D721Med (cell line): ENCODE results near the gene RAPGEF6.

ENCODE experiments used
- DNase-seq: peaks from one replicate; pipeline ENCODE4 v3.0.0; 2011; ENCODE audit warnings: low spot score; ENCODE audit not compliant: insufficient read length
- FAIRE-seq: peaks from 2 replicates; lab custom pipeline; 2011; peaks lifted over from hg19 to GRCh38; lab: Jason Lieb, UNC
- CTCF ChIP-seq: IDR thresholded peaks from 2 replicates; pipeline ENCODE4 v1.5.1; 2012; ENCODE audit warnings: mild to moderate bottlenecking, control low read depth; ENCODE audit not compliant: insufficient read depth; ENCODE audit errors: missing control alignments

Gene RAPGEF6

GRCh38 chr5:131523500-131524185 lies 111.4 kb downstream of the RAPGEF6 start:
- FAIRE-seq (peak; percentile 61), DNase-seq (no peak)
- no peak for TF ChIP-seq CTCF

DNA sequence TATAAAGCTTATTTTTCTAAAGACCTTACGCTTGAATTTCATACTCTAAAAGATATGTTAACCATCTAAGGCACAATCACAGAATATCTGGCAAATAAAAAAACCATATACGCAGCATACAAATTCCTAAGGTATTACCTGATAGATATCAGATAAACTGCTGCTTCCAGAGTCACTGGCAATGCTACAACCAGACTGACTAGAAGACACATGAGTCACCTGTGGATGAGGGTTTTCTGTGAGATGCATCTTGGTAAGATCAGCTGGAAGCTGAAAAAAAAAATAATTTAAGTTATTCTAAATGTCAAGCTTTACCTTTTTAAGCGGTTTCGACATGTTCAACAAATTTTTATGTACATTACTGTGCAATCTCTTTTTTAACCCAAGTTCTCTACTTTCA lies 113.8 kb downstream of the RAPGEF6 start:
- no peak for DNase-seq
- FAIRE-seq = no peak
- TF ChIP-seq CTCF = no peak

- FAIRE-seq = no peak
- TF ChIP-seq CTCF = no peak
- DNase-seq = no peak
Measured at GRCh38 chr5:131515348-131515747, 119.7 kb downstream of the RAPGEF6 start.

DNA sequence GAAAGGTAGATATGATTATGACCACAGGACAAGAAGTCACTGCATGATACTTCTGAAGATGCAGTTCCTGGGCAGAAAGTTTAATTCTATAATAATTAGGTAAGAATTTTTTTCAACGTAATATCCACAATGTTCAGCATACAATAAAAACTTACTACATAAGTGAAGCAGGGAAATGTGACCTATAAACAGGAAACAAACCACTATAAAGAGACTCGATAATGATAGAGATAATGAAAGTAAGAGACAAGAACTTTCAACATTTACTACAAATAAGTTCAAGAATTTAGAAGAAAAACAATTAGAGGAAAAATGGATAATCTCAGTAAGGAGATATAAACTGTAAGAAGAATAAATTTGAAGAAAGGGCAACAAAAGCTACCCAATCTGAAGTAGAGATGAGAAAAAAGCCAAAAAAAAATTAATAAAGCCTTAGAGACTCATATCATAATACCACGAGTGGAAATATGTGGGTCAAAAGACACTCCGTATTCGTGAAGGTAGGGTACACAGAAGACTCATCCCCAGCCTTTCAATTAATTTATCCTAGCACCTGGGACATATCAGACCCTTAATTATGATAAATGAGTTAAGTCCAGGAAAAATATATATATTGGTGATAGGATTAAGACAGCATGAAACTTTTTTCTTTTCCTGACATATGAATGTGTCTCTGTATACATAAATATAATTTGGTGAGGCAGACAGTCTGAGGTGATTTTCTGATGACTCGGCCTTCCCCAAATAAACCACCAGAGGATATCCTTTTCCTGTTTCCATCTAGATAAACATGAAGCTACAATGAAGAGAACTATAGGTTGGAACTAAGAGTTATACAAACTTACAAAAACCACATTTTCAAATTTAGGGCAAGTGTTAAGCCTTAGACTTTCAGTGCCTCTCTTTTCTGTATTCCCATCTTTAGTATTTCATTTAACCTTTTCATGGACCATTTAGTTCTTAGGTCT lies 120.4 kb downstream of the RAPGEF6 start:
- TF ChIP-seq CTCF = no peak
- FAIRE-seq (no peak), DNase-seq (no peak)

DNA sequence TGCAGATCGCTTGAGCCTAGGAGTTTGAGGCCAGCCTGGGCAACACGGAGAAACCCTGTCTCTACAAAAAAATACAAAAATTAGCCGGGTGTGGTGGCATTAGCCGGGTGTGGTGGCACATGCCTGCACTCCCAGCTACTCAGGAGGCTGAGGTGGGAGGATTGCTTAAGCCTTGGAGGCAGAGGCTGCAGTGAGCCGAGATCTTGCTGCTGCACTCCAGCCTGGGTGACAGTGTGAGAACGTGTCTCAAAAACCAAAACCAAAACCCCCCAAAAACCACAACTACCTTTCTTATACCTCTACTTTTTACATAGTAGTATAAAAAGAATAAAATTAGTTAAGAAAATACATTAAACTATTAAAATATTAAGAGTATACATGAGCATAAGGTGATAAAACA lies 121.2 kb downstream of the RAPGEF6 start:
- no peak for DNase-seq
- no peak for FAIRE-seq
- TF ChIP-seq CTCF = no peak

- TF ChIP-seq CTCF = no peak
- no peak for FAIRE-seq
- DNase-seq = no peak
Measured at GRCh38 chr5:131511934-131512333, 123.1 kb downstream of the RAPGEF6 start.

DNA sequence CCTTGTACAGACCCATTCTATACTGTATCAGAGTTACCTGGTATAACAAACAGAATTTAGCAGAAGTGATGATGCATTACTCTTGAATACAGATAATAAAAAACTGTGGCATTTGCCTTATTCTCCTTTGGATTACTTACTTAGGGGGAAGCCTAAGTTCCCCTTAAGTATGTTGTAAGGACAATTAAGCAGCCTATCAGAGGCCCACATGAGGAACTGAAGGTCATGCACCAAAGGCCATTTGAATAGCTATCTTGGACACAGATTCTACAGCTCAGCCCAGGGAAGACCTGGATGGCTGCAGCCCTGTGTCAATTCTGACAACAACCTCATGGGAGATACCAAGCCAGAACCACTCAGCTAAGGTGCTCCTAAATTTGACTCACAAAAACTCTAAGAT lies 125.2 kb downstream of the RAPGEF6 start:
- TF ChIP-seq CTCF = no peak
- DNase-seq (no peak), FAIRE-seq (no peak)
